K562 (cell line): ENCODE measurements around the gene RHOC. TPM values are rescaled to one million over a fixed set of nuclear protein-coding genes. Genes with fewer than 3 reads are reported as not detected.

Experiments
- ATAC-seq: fragments of 200-7000 bp; cut with Tn5 transposase; 3 replicates; pipeline ENCODE4 v1.9.1; 2020; ENCODE audit warnings: moderate library complexity
- BruUV-seq: library from RNA; stranded (reverse); fragments of 400-500 nt; replicated peaks from 2 replicates; lab custom pipeline; 2021; lab: Mats Ljungman, UMichigan
- CTCF ChIA-PET: fragments of 300-600 bp; formaldehyde crosslinking; extraction: SDS; loops from one replicate; lab custom pipeline; 2021; ENCODE audit warnings: low intra/inter-chr PET ratio; lab: Yijun Ruan, JAX
- POLR2A ChIA-PET: fragments of 300-600, 350-650 bp; sonication (Branson Sonifier 250); formaldehyde crosslinking; extraction: SDS; loops from one replicate; lab custom pipeline; 2021; ENCODE audit warnings: antibody characterized with exemption, inconsistent platforms; lab: Yijun Ruan, JAX
- DNase-seq, 4 experiments: peaks; one replicate each; pipeline versions ENCODE4 v3.0.0 to v3.0.0-alpha.2; 2011 to 2018; ENCODE audit warnings: low spot score in 3 of 4, mixed read lengths in 3 of 4; ENCODE audit errors: extremely low read depth in 1 of 4
- FAIRE-seq: peaks from 2 replicates; lab custom pipeline; 2011; peaks lifted over from hg19 to GRCh38; lab: Jason Lieb, UNC
- H2AFZ ChIP-seq: 2 replicates; pipeline ENCODE4 v1.6.0; 2011; ENCODE audit warnings: low read depth, low read length, control low read depth, inconsistent platforms
- H3K27ac ChIP-seq: fragments of 200-600 bp; 3 replicates; pipeline ENCODE4 v1.8.0; 2011; ENCODE audit warnings: low read depth, mild to moderate bottlenecking, control low read depth, inconsistent platforms, low read length, moderate library complexity, mixed read lengths; ENCODE audit errors: extremely low read depth
- H3K27me3 ChIP-seq, 2 experiments: fragments of 300-600 bp in 1 of 2; 2 replicates in 1 of 2; 3 replicates in 1 of 2; pipeline versions ENCODE4 v1.6.0 to v1.8.0; 2011; ENCODE audit warnings: inconsistent platforms in 2 of 2, low read length in 2 of 2, mild to moderate bottlenecking in 1 of 2, mixed read lengths in 1 of 2, moderate library complexity in 1 of 2; ENCODE audit not compliant: control insufficient read depth in 2 of 2, insufficient read depth in 2 of 2
- H3K36me3 ChIP-seq: fragments of 300-600 bp; 3 replicates; pipeline ENCODE4 v1.8.0; 2011; ENCODE audit warnings: mild to moderate bottlenecking, low read length, inconsistent platforms; ENCODE audit not compliant: control insufficient read depth, insufficient read depth
- H3K4me1 ChIP-seq, 2 experiments: fragments of 200-600 bp in 1 of 2; replicated peaks in 1 of 2; 2 replicates in 1 of 2; 3 replicates in 1 of 2; pipeline versions ENCODE4 v1.5.1 to v1.8.0; 2011; ENCODE audit warnings: inconsistent platforms in 2 of 2, low read length in 2 of 2, mild to moderate bottlenecking in 1 of 2, mixed read lengths in 1 of 2, moderate library complexity in 1 of 2; ENCODE audit not compliant: control insufficient read depth in 2 of 2, insufficient read depth in 2 of 2
- H3K4me2 ChIP-seq: 2 replicates; pipeline ENCODE4 v1.6.1; 2011; ENCODE audit warnings: low read length, control low read depth, inconsistent platforms, mixed read lengths; ENCODE audit not compliant: insufficient read depth
- H3K4me3 ChIP-seq: fragments of 200-600 bp; sonication (generic), shearing (Covaris generic); 2 replicates; pipeline ENCODE4 v1.5.1; 2016; ENCODE audit warnings: control low read depth, inconsistent platforms
- H3K79me2 ChIP-seq: fragments of 200-600 bp; 3 replicates; pipeline ENCODE4 v1.8.0; 2011; ENCODE audit warnings: low read length, inconsistent platforms; ENCODE audit not compliant: control insufficient read depth, insufficient read depth
- H3K9ac ChIP-seq, 2 experiments: 2 replicates each; pipeline versions ENCODE4 v1.6.0 to v1.6.1; 2011; ENCODE audit warnings: low read depth in 2 of 2, low read length in 2 of 2, control low read depth in 1 of 2, inconsistent platforms in 1 of 2, mild to moderate bottlenecking in 1 of 2, mixed read lengths in 1 of 2; ENCODE audit not compliant: insufficient read depth in 1 of 2
- H3K9me1 ChIP-seq: one replicate; pipeline ENCODE4 v1.6.0; 2011; ENCODE audit warnings: inconsistent platforms, mild to moderate bottlenecking, low read length, moderate library complexity; ENCODE audit not compliant: control insufficient read depth, insufficient read depth
- H3K9me3 ChIP-seq: replicated peaks from 2 replicates; pipeline ENCODE4 v1.5.1; 2011; ENCODE audit warnings: low read depth, low read length, inconsistent platforms; ENCODE audit not compliant: control insufficient read depth, insufficient read depth
- H4K20me1 ChIP-seq: replicated peaks from 2 replicates; pipeline ENCODE4 v1.6.1; 2011; ENCODE audit warnings: low read length, inconsistent platforms, mixed read lengths; ENCODE audit not compliant: control insufficient read depth, insufficient read depth
- BRCA1 ChIP-seq, 2 experiments: fragments of 450-650 bp in 1 of 2; sonication (generic) in 1 of 2; formaldehyde crosslinking in 1 of 2; IDR thresholded peaks; 2 replicates each; pipeline versions ENCODE4 v1.5.0 to v1.6.1; 2017 to 2020; ENCODE audit warnings: mild to moderate bottlenecking in 1 of 2, missing genetic modification reagents in 1 of 2
- ERF ChIP-seq: fragments of 450-650 bp; formaldehyde crosslinking; IDR thresholded peaks from 2 replicates; pipeline ENCODE4 v1.4.0; 2020; ENCODE audit warnings: mild to moderate bottlenecking, mixed read lengths
- HMGN3 ChIP-seq: IDR thresholded peaks from 2 replicates; pipeline ENCODE4 v1.6.1; 2011; ENCODE audit warnings: borderline replicate concordance, low read depth, mild to moderate bottlenecking, mixed read lengths, low read length; ENCODE audit not compliant: insufficient read length; ENCODE audit errors: extremely low read depth
- KLF16 ChIP-seq: IDR thresholded peaks from 2 replicates; pipeline ENCODE4 v1.6.1; 2016; ENCODE audit warnings: antibody characterized with exemption
- PHF8 ChIP-seq: fragments of 200-600 bp; sonication (generic); IDR thresholded peaks from 2 replicates; pipeline ENCODE4 v1.6.1; 2012; ENCODE audit warnings: mixed run types, mild to moderate bottlenecking, inconsistent platforms, low read length, moderate library complexity, borderline replicate concordance
- PML ChIP-seq: IDR thresholded peaks from 2 replicates; pipeline ENCODE4 v1.6.1; 2012; ENCODE audit warnings: low read length, inconsistent platforms
- ZBED1 ChIP-seq: IDR thresholded peaks from 2 replicates; pipeline ENCODE4 v1.6.1; 2014
- ZNF239 ChIP-seq: fragments of 250-450 bp; sonication (Bioruptor Pico); IDR thresholded peaks from 2 replicates; pipeline ENCODE4 v1.4.0; 2020; ENCODE audit warnings: mild to moderate bottlenecking
- WGBS: fragments of 100-300 bp; shearing (Covaris generic); methylation state at CpG from one replicate; pipeline ENCODE4 v1.1.6; 2016; ENCODE audit warnings: low coverage, mixed read lengths; ENCODE audit not compliant: insufficient coverage; ENCODE audit errors: missing lambda C conversion rate; 5-methylcytosine and 5-hydroxymethylcytosine counted together
- in situ Hi-C: fragments of 300-500 bp; cut with MboI; formaldehyde crosslinking; loops from 4 replicates; pipeline ENCODE4 v1.15.0; 2018; ENCODE audit warnings: inconsistent platforms, mixed read lengths
- intact Hi-C: fragments of 100-400 bp; cut with micrococcal nuclease; formaldehyde crosslinking; loops from 2 replicates; pipeline ENCODE4 v1.14.2; 2022
- polyA plus RNA-seq, 8 experiments: library from polyadenylated mRNA; depleted of rRNA in 4 of 8; stranded (reverse) in 5 of 8; unstranded in 3 of 8; fragments of >200 nt; fragmentation: Nextera tagmentation in 2 of 8; fragmentation: Illumina TruSeq in 1 of 8; extraction: Ambion mirVana in 2 of 8; extraction: Trizol in 1 of 8; gene quantifications; 2 replicates each; pipeline versions ENCODE4 v1.2.1 to v1.2.3, GENCODE V29; 2011 to 2014; ENCODE audit warnings: inconsistent platforms in 1 of 8, missing spikeins in 1 of 8
- total RNA-seq, 7 experiments: library from RNA; depleted of rRNA in 6 of 7; stranded (reverse); fragments of >200 nt in 6 of 7; fragmentation: Illumina TruSeq in 2 of 7; extraction: Trizol in 2 of 7; gene quantifications; 2 replicates each; pipeline versions ENCODE4 v1.2.1 to v1.2.3, GENCODE V29; 2011 to 2021; ENCODE audit warnings: low replicate concordance in 1 of 7
- TF ChIP-seq, protein P1 (sequence below): IDR thresholded peaks from 2 replicates; pipeline ENCODE4 v1.6.1; 2011; ENCODE audit not compliant: insufficient read length; ENCODE audit errors: extremely low read depth

The RHOC gene
- total and polyA plus RNA-seq, 9 of the 15 experiments (the other 6 are each of a cell fraction or from before 2014, with no cell fraction given), result 35.2 to 364 (median 204) TPM

GRCh38 chr1:112710159-112710558 lies 3.2 kb upstream of the RHOC start:
- Histone ChIP-seq H3K9me1 (no peaks in the 10 kb centered on the region), H2AFZ (no peak overlapping the region), H3K36me3 (peaks cover 2% of the 10 kb centered on the region; the same call in 1 of the 3 replicates), H3K4me2 (no peak overlapping the region), H3K9ac (peak overlapping the region in 1 of 2 experiments; percentile 26; a peak in 1 of 4 replicates), H3K4me1 (peaks cover 27 to 37% of the 10 kb centered on the region in 2 experiments), H3K4me3 (no peak overlapping the region)
- no peak for DNase-seq
- no TSS peak for BruUV-seq
- CTCF ChIA-PET, result no interaction called here
- in situ Hi-C loops (no loop called here), intact Hi-C loops (loop anchor here (10.0 kb wide), 1 partner anchor 435 kb away; no protein-coding TSS in a partner anchor)
- ATAC-seq, result no peak
- 39% methylated on average over 7 of the region's 7 CpGs for WGBS
- FAIRE-seq, result no peak
- no peak for TF ChIP-seq BRCA1 (IDR thresholded peaks at IDR 0.05)
- no peak for TF ChIP-seq BRCA1 (CRISPR knock-in tag; IDR thresholded peaks at IDR 0.05)
- TF ChIP-seq, protein P1, sequence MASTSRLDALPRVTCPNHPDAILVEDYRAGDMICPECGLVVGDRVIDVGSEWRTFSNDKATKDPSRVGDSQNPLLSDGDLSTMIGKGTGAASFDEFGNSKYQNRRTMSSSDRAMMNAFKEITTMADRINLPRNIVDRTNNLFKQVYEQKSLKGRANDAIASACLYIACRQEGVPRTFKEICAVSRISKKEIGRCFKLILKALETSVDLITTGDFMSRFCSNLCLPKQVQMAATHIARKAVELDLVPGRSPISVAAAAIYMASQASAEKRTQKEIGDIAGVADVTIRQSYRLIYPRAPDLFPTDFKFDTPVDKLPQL, result no peak
- no peak for TF ChIP-seq ERF (CRISPR knock-in tag)
- no peak for TF ChIP-seq KLF16
- TF ChIP-seq ZNF239 (CRISPR knock-in tag), result no peak
- no peak for TF ChIP-seq HMGN3
- TF ChIP-seq PML, result no peak
- no peak for TF ChIP-seq PHF8
- no peak for TF ChIP-seq ZBED1
- TF ChIP-seq, all 486 proteins: peak for 0
- Histone ChIP-seq H3K27me3 (no peaks in the 10 kb centered on the region), H3K9me3 (no peaks in the 10 kb centered on the region), H3K79me2 (peaks cover 18% of the 10 kb centered on the region), H3K27ac (no peak overlapping the region), H4K20me1 (no peaks in the 10 kb centered on the region)
- POLR2A ChIA-PET, result interaction anchor here (0.9 to 2.4 kb wide), 3 partner anchors 11 to 92 kb away, joined by 3 to 15 read pairs (median 6); partner anchors contain the start of gene ST7L
